Liver (tissue), 3 donors: ENCODE measurements around the gene ZNF217.

Source experiments
- EGR1 ChIP-seq, 2 donors: IDR thresholded peaks; 2 replicates each; pipeline ENCODE4 v1.6.1; 2016 to 2018; ENCODE audit warnings: antibody characterized with exemption in 2 of 2, low read depth in 2 of 2
- FOXA2 ChIP-seq: IDR thresholded peaks from 2 replicates; pipeline ENCODE4 v1.6.1; 2016; ENCODE audit warnings: antibody characterized with exemption
- GABPA ChIP-seq, 2 donors: IDR thresholded peaks in 1 of 2; conservative IDR thresholded peaks in 1 of 2; 2 replicates each; pipeline ENCODE4 v1.6.1; 2016; ENCODE audit warnings: antibody characterized with exemption in 2 of 2, mild to moderate bottlenecking in 1 of 2, moderate library complexity in 1 of 2
- HNF4A ChIP-seq, 2 donors: conservative IDR thresholded peaks; 2 replicates each; pipeline ENCODE4 v1.6.1; 2016; ENCODE audit warnings: antibody characterized with exemption in 2 of 2, mild to moderate bottlenecking in 2 of 2
- HNF4G ChIP-seq: IDR thresholded peaks from 2 replicates; pipeline ENCODE4 v1.6.1; 2016; ENCODE audit warnings: antibody characterized with exemption
- JUND ChIP-seq, 2 donors: IDR thresholded peaks; 2 replicates each; pipeline ENCODE4 v1.6.1; 2016; ENCODE audit warnings: antibody characterized with exemption in 2 of 2
- NR2F2 ChIP-seq: IDR thresholded peaks from 2 replicates; pipeline ENCODE4 v1.6.1; 2016; ENCODE audit warnings: antibody characterized with exemption
- TAF1 ChIP-seq: conservative IDR thresholded peaks from 2 replicates; pipeline ENCODE4 v1.6.1; 2016; ENCODE audit warnings: antibody characterized with exemption, mild to moderate bottlenecking
- TF ChIP-seq, protein P1 (sequence below): fragments of 150-350 bp; IDR thresholded peaks from 2 replicates; pipeline ENCODE4 v1.5.1; 2017; ENCODE audit warnings: improper control_type of control experiment, low read depth, low read length; ENCODE audit not compliant: missing input control
- TF ChIP-seq, protein P2 (sequence below): IDR thresholded peaks from 2 replicates; pipeline ENCODE4 v1.6.1; 2016; ENCODE audit warnings: antibody characterized with exemption
- TF ChIP-seq, protein P3 (sequence below): IDR thresholded peaks from 2 replicates; pipeline ENCODE4 v1.6.1; 2016; ENCODE audit warnings: antibody characterized with exemption, mild to moderate bottlenecking
- donor health status: healthy.
- donor health status: healthy.

DNA sequence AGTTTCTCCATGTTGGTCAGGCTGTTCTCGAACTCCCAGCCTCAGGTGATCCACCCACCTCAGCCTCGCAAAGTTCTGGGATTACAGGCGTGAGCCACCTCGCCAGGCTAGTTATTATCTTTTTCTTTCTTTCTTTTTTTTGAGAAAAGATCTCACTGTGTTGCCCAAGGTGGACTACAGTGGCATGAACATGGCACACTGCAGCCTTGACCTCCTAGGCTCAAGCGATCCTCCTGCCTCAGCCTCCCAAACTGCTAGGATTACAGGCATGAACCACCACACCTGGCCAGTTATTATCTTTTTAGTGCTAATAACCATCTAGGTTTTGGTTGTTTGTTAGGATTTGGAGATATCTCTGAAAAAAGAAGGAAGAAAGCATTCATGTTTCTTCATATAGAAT is 35.8 kb upstream of the ZNF217 start:
- TF ChIP-seq, protein P1, sequence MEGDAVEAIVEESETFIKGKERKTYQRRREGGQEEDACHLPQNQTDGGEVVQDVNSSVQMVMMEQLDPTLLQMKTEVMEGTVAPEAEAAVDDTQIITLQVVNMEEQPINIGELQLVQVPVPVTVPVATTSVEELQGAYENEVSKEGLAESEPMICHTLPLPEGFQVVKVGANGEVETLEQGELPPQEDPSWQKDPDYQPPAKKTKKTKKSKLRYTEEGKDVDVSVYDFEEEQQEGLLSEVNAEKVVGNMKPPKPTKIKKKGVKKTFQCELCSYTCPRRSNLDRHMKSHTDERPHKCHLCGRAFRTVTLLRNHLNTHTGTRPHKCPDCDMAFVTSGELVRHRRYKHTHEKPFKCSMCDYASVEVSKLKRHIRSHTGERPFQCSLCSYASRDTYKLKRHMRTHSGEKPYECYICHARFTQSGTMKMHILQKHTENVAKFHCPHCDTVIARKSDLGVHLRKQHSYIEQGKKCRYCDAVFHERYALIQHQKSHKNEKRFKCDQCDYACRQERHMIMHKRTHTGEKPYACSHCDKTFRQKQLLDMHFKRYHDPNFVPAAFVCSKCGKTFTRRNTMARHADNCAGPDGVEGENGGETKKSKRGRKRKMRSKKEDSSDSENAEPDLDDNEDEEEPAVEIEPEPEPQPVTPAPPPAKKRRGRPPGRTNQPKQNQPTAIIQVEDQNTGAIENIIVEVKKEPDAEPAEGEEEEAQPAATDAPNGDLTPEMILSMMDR, result no peak
- TF ChIP-seq HNF4G, result no peak
- TF ChIP-seq, protein P2, sequence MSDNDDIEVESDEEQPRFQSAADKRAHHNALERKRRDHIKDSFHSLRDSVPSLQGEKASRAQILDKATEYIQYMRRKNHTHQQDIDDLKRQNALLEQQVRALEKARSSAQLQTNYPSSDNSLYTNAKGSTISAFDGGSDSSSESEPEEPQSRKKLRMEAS, result no peak
- no peak for TF ChIP-seq FOXA2
- TF ChIP-seq GABPA (IDR thresholded peaks at IDR 0.05 in 1 of 2, conservative IDR thresholded peaks at IDR 0.05 in 1 of 2), result no peak
- TF ChIP-seq NR2F2, result no peak
- TF ChIP-seq HNF4A (conservative IDR thresholded peaks at IDR 0.05), result no peak
- no peak for TF ChIP-seq JUND (IDR thresholded peaks at IDR 0.05)
- TF ChIP-seq TAF1, result no peak
- TF ChIP-seq, protein P3, sequence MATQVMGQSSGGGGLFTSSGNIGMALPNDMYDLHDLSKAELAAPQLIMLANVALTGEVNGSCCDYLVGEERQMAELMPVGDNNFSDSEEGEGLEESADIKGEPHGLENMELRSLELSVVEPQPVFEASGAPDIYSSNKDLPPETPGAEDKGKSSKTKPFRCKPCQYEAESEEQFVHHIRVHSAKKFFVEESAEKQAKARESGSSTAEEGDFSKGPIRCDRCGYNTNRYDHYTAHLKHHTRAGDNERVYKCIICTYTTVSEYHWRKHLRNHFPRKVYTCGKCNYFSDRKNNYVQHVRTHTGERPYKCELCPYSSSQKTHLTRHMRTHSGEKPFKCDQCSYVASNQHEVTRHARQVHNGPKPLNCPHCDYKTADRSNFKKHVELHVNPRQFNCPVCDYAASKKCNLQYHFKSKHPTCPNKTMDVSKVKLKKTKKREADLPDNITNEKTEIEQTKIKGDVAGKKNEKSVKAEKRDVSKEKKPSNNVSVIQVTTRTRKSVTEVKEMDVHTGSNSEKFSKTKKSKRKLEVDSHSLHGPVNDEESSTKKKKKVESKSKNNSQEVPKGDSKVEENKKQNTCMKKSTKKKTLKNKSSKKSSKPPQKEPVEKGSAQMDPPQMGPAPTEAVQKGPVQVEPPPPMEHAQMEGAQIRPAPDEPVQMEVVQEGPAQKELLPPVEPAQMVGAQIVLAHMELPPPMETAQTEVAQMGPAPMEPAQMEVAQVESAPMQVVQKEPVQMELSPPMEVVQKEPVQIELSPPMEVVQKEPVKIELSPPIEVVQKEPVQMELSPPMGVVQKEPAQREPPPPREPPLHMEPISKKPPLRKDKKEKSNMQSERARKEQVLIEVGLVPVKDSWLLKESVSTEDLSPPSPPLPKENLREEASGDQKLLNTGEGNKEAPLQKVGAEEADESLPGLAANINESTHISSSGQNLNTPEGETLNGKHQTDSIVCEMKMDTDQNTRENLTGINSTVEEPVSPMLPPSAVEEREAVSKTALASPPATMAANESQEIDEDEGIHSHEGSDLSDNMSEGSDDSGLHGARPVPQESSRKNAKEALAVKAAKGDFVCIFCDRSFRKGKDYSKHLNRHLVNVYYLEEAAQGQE, result no peak
- no peak for TF ChIP-seq EGR1 (IDR thresholded peaks at IDR 0.05; ENCODE audit: low read depth in 2 of 2)
